IPS-18a (cell line): ENCODE results near the gene NBPF8.
"Not testable (repeated sequence)": the region's sequence is repeated elsewhere in the genome, so short reads cannot be mapped to it uniquely, and the experiment has no call there.

ENCODE experiments used
- H3K27ac ChIP-seq: one replicate; pipeline ENCODE4 v1.5.1; 2013; ENCODE audit warnings: low read length
- H3K27me3 ChIP-seq: one replicate; pipeline ENCODE4 v1.6.1; 2013; ENCODE audit warnings: mild to moderate bottlenecking, low read length; ENCODE audit not compliant: control insufficient read depth, insufficient read depth
- H3K36me3 ChIP-seq: one replicate; pipeline ENCODE4 v1.6.1; 2013; ENCODE audit warnings: low read depth, low read length; ENCODE audit not compliant: control insufficient read depth
- H3K4me1 ChIP-seq: one replicate; pipeline ENCODE4 v1.6.1; 2013; ENCODE audit warnings: low read depth, low read length; ENCODE audit not compliant: control insufficient read depth
- H3K4me3 ChIP-seq: one replicate; pipeline ENCODE4 v1.5.1; 2013; ENCODE audit warnings: low read length
- H3K9ac ChIP-seq: one replicate; pipeline ENCODE4 v1.6.1; 2013; ENCODE audit warnings: mild to moderate bottlenecking, low read length, moderate library complexity
- H3K9me3 ChIP-seq: one replicate; pipeline ENCODE4 v1.6.1; 2013; ENCODE audit warnings: low read depth, low read length; ENCODE audit not compliant: control insufficient read depth

Gene NBPF8

GRCh38 chr1:120433831-120434230 lies 19.0 kb downstream of the NBPF8 start:
- H3K9ac ChIP-seq, H3K27me3 ChIP-seq, H3K4me1 ChIP-seq, H3K36me3 ChIP-seq, H3K27ac ChIP-seq, H3K9me3 ChIP-seq, H3K4me3 ChIP-seq: not testable (repeated sequence)

- not testable (repeated sequence) for H3K27ac ChIP-seq, H3K9ac ChIP-seq, H3K4me1 ChIP-seq, H3K9me3 ChIP-seq, H3K4me3 ChIP-seq, H3K36me3 ChIP-seq, H3K27me3 ChIP-seq
Measured at GRCh38 chr1:120449124-120449523, 34.3 kb downstream of the NBPF8 start.
